Measurements from ENCODE around the gene SKOR1. TPM values are rescaled to one million over a fixed set of nuclear protein-coding genes. Genes with fewer than 3 reads are reported as not detected.

The SKOR1 gene
- total and polyA plus RNA-seq, 2 of the 4 experiments (the other 2 are of a cell fraction), result 0.03 TPM; not detected in 1

DNA sequence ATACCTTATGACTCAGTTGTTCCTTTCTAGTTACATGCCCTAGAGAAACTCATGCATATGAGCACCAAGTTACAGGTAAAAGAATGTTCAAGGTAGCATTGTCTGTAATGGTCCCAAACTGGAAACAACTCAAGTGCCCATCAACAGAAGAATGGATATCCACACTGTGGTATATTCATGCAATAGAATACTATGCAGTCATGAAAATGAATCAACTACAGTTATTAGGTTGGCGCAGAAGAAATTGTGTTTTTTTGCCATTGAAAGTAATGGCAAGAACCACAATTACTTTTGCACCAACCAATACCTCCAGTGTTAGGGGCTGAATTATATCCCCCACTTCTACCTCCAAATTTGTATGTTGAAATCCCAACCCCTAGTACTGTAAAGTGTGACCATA, 24.2 kb downstream of the SKOR1 start:
- CTCF ChIA-PET, result no interaction called here
- Histone ChIP-seq H4K91ac (ENCODE audit: insufficient read depth, low read depth, low read length) (no peak overlapping the region), H3K79me1 (ENCODE audit: low read depth in 1 of 2, low read length in 2 of 2) (no peaks in the 10 kb centered on the region), H4K8ac (ENCODE audit: low read depth in 2 of 2, low read length in 2 of 2) (no peak overlapping the region), H3K4me1 (ENCODE audit: control insufficient read depth, insufficient read depth, low read length) (no peaks in the 10 kb centered on the region), H3K27ac (ENCODE audit: insufficient read depth, low read length) (no peak overlapping the region), H2AFZ (replicated peaks; ENCODE audit: low read length, poor library complexity) (no peak overlapping the region), H3K9me1 (ENCODE audit: insufficient read depth, low read length) (no peaks in the 10 kb centered on the region), H2BK20ac (ENCODE audit: low read depth, low read length) (no peak overlapping the region), H3K9ac (ENCODE audit: low read depth, low read length) (no peak overlapping the region), H2AK5ac (ENCODE audit: low read depth, low read length) (no peak overlapping the region), H3K36me3 (ENCODE audit: control insufficient read depth, insufficient read depth, low read length) (no peaks in the 10 kb centered on the region), H3K4me3 (ENCODE audit: insufficient read depth, low read depth, low read length) (no peak overlapping the region), H2AK9ac (replicated peaks; ENCODE audit: low read depth, low read length, poor library complexity) (no peak overlapping the region), H3K56ac (ENCODE audit: extremely low read depth, insufficient read depth, low read length) (no peak overlapping the region), H3K23ac (ENCODE audit: low read depth, low read length) (no peak overlapping the region), H3K27me3 (ENCODE audit: control insufficient read depth, insufficient read depth, low read length) (peaks cover 4% of the 10 kb centered on the region), H3K4ac (ENCODE audit: low read depth, low read length) (no peak overlapping the region), H4K5ac (ENCODE audit: low read depth, low read length) (no peak overlapping the region), H4K20me1 (ENCODE audit: insufficient read depth, low read length) (no peaks in the 10 kb centered on the region), H3K4me2 (ENCODE audit: low read depth, low read length) (no peak overlapping the region), H2BK5ac (ENCODE audit: low read depth, low read length, poor library complexity, severe bottlenecking) (no peak overlapping the region), H3K9me3 (ENCODE audit: control insufficient read depth, insufficient read depth, low read length) (no peaks in the 10 kb centered on the region), H2BK15ac (ENCODE audit: low read depth, low read length) (no peak overlapping the region), H3K18ac (ENCODE audit: low read depth, low read length) (no peak overlapping the region), H2BK120ac (ENCODE audit: low read depth, low read length) (no peak overlapping the region), H3K14ac (replicated peaks; ENCODE audit: low read depth, low read length) (no peak overlapping the region)
- in situ Hi-C loops (cut with MboI; ENCODE audit: low sequenced_read_pairs), result no loop called here
- no CpG with 5 or more reads among the region's 1 CpG for WGBS, 2 experiments (ENCODE audit: extremely low coverage in 2 of 2, insufficient read length in 1 of 2)
- TF ChIP-seq POLR2A (IDR thresholded peaks at IDR 0.05; ENCODE audit: low read depth, low read length) (no peak), NFE2L2 (IDR thresholded peaks at IDR 0.05; ENCODE audit: low read depth, low read length) (no peak), RAD21 (IDR thresholded peaks at IDR 0.05; ENCODE audit: low read length) (no peak), SMC3 (IDR thresholded peaks at IDR 0.05; ENCODE audit: low read depth, low read length) (no peak), MXI1 (IDR thresholded peaks at IDR 0.05; ENCODE audit: borderline replicate concordance, low read depth, low read length) (no peak), FOS (IDR thresholded peaks at IDR 0.05; ENCODE audit: low read depth, low read length) (no peak), CHD1 (IDR thresholded peaks at IDR 0.05; ENCODE audit: low read depth, low read length) (no peak), BHLHE40 (IDR thresholded peaks at IDR 0.05; ENCODE audit: low read depth, low read length) (no peak), RFX5 (IDR thresholded peaks at IDR 0.05; ENCODE audit: low read depth, low read length) (no peak), CEBPB (IDR thresholded peaks at IDR 0.05; ENCODE audit: low read depth, low read length) (no peak), MAZ (IDR thresholded peaks at IDR 0.05; ENCODE audit: borderline replicate concordance, low read depth, low read length) (no peak), MAFK (IDR thresholded peaks at IDR 0.05; ENCODE audit: low read depth, low read length) (no peak), RCOR1 (IDR thresholded peaks at IDR 0.05; ENCODE audit: insufficient replicate concordance, low read length) (no peak)
- TF ChIP-seq, protein P1, sequence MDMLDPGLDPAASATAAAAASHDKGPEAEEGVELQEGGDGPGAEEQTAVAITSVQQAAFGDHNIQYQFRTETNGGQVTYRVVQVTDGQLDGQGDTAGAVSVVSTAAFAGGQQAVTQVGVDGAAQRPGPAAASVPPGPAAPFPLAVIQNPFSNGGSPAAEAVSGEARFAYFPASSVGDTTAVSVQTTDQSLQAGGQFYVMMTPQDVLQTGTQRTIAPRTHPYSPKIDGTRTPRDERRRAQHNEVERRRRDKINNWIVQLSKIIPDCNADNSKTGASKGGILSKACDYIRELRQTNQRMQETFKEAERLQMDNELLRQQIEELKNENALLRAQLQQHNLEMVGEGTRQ (IDR thresholded peaks at IDR 0.05; ENCODE audit: low read depth, low read length), result no peak
- TF ChIP-seq, protein P2, sequence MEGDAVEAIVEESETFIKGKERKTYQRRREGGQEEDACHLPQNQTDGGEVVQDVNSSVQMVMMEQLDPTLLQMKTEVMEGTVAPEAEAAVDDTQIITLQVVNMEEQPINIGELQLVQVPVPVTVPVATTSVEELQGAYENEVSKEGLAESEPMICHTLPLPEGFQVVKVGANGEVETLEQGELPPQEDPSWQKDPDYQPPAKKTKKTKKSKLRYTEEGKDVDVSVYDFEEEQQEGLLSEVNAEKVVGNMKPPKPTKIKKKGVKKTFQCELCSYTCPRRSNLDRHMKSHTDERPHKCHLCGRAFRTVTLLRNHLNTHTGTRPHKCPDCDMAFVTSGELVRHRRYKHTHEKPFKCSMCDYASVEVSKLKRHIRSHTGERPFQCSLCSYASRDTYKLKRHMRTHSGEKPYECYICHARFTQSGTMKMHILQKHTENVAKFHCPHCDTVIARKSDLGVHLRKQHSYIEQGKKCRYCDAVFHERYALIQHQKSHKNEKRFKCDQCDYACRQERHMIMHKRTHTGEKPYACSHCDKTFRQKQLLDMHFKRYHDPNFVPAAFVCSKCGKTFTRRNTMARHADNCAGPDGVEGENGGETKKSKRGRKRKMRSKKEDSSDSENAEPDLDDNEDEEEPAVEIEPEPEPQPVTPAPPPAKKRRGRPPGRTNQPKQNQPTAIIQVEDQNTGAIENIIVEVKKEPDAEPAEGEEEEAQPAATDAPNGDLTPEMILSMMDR (conservative IDR thresholded peaks at IDR 0.05; ENCODE audit: low read depth, low read length), result no peak
- TF ChIP-seq, protein P3, sequence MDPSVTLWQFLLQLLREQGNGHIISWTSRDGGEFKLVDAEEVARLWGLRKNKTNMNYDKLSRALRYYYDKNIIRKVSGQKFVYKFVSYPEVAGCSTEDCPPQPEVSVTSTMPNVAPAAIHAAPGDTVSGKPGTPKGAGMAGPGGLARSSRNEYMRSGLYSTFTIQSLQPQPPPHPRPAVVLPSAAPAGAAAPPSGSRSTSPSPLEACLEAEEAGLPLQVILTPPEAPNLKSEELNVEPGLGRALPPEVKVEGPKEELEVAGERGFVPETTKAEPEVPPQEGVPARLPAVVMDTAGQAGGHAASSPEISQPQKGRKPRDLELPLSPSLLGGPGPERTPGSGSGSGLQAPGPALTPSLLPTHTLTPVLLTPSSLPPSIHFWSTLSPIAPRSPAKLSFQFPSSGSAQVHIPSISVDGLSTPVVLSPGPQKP (IDR thresholded peaks at IDR 0.05; ENCODE audit: borderline replicate concordance, low read depth, low read length), result no peak
- intact Hi-C loops (cut with micrococcal nuclease), result no loop called here
- DNase-seq (no peak), ATAC-seq (ENCODE audit: low read depth) (no peak)
- no TSS peak for BruUV-seq (replicated peaks)
- dilution Hi-C loops (cut with HindIII; ENCODE audit: low sequenced_read_pairs, unreplicated experiment), result no loop called here
- POLR2A ChIA-PET (ENCODE audit: unreplicated experiment), result no interaction called here
